ENCODE measurements around the gene GAL3ST3.
A peak's percentile ranks its signal among the peaks of the same experiment; 100 is the strongest.

- TF ChIP-seq CTCF (IDR thresholded peaks at IDR 0.05) (peak in 1 of 5 experiments; percentile 13), EP300 (IDR thresholded peaks at IDR 0.05; ENCODE audit: low read depth) (no peak)
These were observed 1.7 kb upstream of the GAL3ST3 start for GRCh38 chr11:66050581-66051231.
